OCI-M2 (cell line): ENCODE measurements around the gene CDH26.
"Not testable (repeated sequence)": the region's sequence is repeated elsewhere in the genome, so short reads cannot be mapped to it uniquely, and the experiment has no call there.

Experiments
- DNase-seq: peaks from one replicate; lab custom pipeline; 2025; ENCODE audit not compliant: unreplicated experiment; lab: John Stamatoyannopoulos, UW

CDH26 gene

GRCh38 chr20:60040471-60041162 is 82.4 kb downstream of the CDH26 start:
- DNase-seq = no peak

- DNase-seq = not testable (repeated sequence)
Observed at GRCh38 chr20:60041436-60042165, 83.4 kb downstream of the CDH26 start.

- no peak for DNase-seq
Observed at GRCh38 chr20:60043435-60043834, 85.2 kb downstream of the CDH26 start.

GRCh38 chr20:60046011-60046413 is 87.8 kb downstream of the CDH26 start:
- no peak for DNase-seq

- DNase-seq = no peak
Observed at GRCh38 chr20:60046436-60046835, 88.2 kb downstream of the CDH26 start.

- no peak for DNase-seq
Observed at GRCh38 chr20:60046860-60047259, 88.6 kb downstream of the CDH26 start.

- no peak for DNase-seq
Observed at GRCh38 chr20:60048634-60049521, 90.7 kb downstream of the CDH26 start.

GRCh38 chr20:60049601-60050000 is 91.4 kb downstream of the CDH26 start:
- no peak for DNase-seq

GRCh38 chr20:60050193-60050947 is 92.1 kb downstream of the CDH26 start:
- no peak for DNase-seq

GRCh38 chr20:60051911-60052310 is 93.7 kb downstream of the CDH26 start:
- DNase-seq = no peak

- DNase-seq = no peak
Observed at GRCh38 chr20:60052322-60052721, 94.1 kb downstream of the CDH26 start.

GRCh38 chr20:60053125-60053817 is 95.0 kb downstream of the CDH26 start:
- DNase-seq = no peak

GRCh38 chr20:60053818-60054190 is 95.6 kb downstream of the CDH26 start:
- DNase-seq = no peak

- DNase-seq = no peak
Observed at GRCh38 chr20:60054716-60055634, 96.8 kb downstream of the CDH26 start.

- no peak for DNase-seq
Observed at GRCh38 chr20:60055740-60056139, 97.5 kb downstream of the CDH26 start.

- DNase-seq = no peak
Observed at GRCh38 chr20:60056407-60057122, 98.3 kb downstream of the CDH26 start.

GRCh38 chr20:60057123-60057865 is 99.1 kb downstream of the CDH26 start:
- no peak for DNase-seq
